ENCODE measurements around the gene FOXL2. TPM values are rescaled to one million over a fixed set of nuclear protein-coding genes. Genes with fewer than 3 reads are reported as not detected.
A peak's percentile ranks its signal among the peaks of the same experiment; 100 is the strongest.

Gene FOXL2
- total and polyA plus RNA-seq, 12 donors, result 0.40 to 11.2 (median 3.6) TPM; not detected in 1

DNA sequence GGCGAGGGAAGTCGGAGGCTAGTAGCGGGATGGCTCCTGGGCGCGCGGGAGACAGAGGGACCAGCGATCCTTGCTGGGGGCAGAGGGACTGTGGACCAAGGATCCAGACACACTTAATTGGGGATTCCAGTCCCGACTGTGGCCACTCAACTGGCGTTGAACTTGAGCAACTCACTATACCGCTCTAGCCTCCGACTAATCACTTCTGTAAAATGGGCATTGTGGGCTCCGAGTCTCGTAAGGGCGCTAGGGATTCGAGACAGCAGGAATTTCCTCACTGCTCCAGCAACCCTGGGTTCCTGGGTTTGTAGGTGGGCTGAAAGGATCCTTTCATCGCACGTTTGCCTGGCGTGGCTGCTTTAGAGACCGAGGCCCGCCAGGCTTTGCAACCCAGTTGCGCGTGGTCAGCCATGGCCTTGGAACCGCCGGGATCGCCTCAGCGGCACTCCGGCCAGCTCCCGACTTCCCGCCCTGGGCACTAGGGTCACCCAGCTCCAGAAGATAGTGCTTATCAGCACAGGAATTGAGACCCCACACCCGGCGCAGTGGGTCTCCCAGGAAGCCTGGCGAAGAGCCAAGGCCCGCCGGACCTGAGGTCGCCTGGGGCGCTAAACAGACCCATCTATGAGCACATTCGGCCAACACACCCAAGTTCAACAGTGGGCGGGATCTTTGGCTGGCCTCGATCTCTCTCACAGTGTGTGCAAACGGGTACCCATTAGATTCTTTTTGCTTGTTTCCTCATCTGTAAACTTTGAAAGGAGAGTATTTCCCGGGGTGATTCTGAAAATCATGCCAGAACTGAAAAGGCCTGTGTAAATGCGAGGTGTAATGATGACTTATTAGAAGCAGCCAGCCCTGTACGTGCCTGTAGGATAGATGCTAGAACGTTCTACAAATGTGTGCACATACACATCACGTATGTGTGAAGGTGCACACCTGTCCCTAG lies 9.9 kb downstream of the FOXL2 start:
- Histone ChIP-seq H3K9me3 (replicated peaks in 1 of 3) (no peaks in the 10 kb centered on the region), H3K27ac (peak overlapping the region in 1 of 5 donors; percentile 45), H3K4me1 (replicated peaks in 1 of 2) (peaks cover 0 to 32% of the 10 kb centered on the region in 2 donors), H3K27me3 (peaks cover 55% of the 10 kb centered on the region), H3K36me3 (replicated peaks in 1 of 2) (no peaks in the 10 kb centered on the region), H3K4me3 (peak overlapping the region in 1 of 4 donors; percentile 54)
- no peak for DNase-seq
- intact Hi-C loops (cut with DNase I), result loop anchor here (5.0 to 10.0 kb wide), 3 partner anchors 45 to 390 kb away; no protein-coding TSS in a partner anchor
- TF ChIP-seq, protein P1, sequence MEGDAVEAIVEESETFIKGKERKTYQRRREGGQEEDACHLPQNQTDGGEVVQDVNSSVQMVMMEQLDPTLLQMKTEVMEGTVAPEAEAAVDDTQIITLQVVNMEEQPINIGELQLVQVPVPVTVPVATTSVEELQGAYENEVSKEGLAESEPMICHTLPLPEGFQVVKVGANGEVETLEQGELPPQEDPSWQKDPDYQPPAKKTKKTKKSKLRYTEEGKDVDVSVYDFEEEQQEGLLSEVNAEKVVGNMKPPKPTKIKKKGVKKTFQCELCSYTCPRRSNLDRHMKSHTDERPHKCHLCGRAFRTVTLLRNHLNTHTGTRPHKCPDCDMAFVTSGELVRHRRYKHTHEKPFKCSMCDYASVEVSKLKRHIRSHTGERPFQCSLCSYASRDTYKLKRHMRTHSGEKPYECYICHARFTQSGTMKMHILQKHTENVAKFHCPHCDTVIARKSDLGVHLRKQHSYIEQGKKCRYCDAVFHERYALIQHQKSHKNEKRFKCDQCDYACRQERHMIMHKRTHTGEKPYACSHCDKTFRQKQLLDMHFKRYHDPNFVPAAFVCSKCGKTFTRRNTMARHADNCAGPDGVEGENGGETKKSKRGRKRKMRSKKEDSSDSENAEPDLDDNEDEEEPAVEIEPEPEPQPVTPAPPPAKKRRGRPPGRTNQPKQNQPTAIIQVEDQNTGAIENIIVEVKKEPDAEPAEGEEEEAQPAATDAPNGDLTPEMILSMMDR (IDR thresholded peaks at IDR 0.05), result no peak
- TF ChIP-seq POLR2A (IDR thresholded peaks at IDR 0.05), result no peak
- WGBS, 4 donors, result 23 to 44% (median 27%) methylated on average over 17 to 45 of the region's 45 CpGs

DNA sequence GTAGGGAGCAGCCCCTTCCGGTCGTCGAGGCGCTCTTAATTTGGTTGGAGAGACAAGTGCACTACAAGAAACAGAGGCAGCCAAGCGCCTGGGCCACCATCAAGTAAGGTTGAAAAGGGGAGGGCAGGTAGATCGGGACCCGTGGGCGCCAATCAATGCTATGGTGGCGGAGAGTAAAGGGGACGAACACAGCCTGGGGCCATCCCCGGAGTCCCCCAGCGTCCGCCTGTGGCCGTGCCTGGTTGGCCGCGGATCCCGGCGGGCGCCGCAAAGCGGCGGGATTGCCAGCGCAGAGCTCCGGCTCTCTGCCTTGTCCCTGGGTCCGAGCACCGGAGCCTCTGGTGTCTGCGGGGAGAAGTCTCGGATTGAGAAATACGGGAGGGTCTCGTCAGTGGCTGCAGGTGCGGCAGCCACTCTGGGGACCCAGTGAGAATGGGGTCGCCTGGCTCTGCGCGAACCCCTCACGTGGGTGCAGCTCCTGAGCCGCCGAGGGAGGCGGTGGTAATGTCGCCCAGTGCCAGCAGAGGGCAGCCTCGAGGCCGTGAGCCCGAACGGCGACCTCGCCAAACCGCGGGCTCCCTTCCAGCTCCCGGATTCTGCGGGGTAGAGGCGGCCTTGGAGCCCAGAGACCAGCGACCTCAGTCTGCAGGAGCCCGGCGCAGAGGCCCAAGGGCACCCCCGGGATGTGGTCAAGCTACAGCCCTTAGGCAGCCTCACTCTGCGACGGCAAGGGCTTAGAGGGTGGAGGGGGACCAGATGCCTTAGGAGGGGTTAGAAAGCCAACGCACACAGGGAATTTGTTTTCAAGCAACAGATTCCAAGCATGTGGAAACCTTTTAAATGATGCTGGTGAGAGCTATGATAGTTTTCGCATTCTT lies 10.8 kb downstream of the FOXL2 start:
- peak; percentile 84 to 91 (median 88) for DNase-seq
- no peaks in the 10 kb centered on the region for H3K36me3 ChIP-seq (replicated peaks in 1 of 2)
- H3K4me3 ChIP-seq, result peak overlapping the region in 1 of 4 donors; percentile 54
- no peaks in the 10 kb centered on the region for H3K9me3 ChIP-seq (replicated peaks in 1 of 3)
- no peak for TF ChIP-seq POLR2A (IDR thresholded peaks at IDR 0.05)
- TF ChIP-seq, protein P1 (IDR thresholded peaks at IDR 0.05), result peak; percentile 82 to 95 (median 90)
- H3K4me1 ChIP-seq (replicated peaks in 1 of 2), result peaks cover 0 to 32% of the 10 kb centered on the region in 2 donors
- peak overlapping the region in 1 of 5 donors; percentile 45 for H3K27ac ChIP-seq
- H3K27me3 ChIP-seq, result peaks cover 46% of the 10 kb centered on the region
- 2 to 6% (median 3%) methylated on average over 16 to 58 of the region's 58 CpGs for WGBS, 4 donors
- intact Hi-C loops (cut with DNase I), result loop anchor here (5.0 to 10.0 kb wide), 3 partner anchors 46 to 391 kb away; no protein-coding TSS in a partner anchor

DNA sequence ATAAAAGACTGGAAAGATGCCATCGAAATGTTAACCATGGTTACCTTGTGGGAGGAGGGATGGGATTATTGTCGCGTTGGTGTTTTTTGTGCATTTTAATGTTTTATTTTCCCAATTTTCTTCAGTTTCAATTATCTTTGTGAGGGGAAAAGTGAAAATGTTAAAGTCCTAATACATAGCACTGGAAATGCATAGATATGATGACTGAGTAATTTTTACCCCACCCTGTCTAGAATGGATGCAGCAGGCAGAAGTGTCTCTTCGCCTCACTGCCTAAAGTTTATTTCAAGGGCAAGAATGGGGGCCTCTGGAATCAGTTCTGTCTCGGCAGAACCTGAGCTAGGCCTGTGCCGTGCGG lies 11.5 kb downstream of the FOXL2 start:
- H3K27me3 ChIP-seq, result peaks cover 40% of the 10 kb centered on the region
- no peak overlapping the region for H3K27ac ChIP-seq
- intact Hi-C loops (cut with DNase I), result loop anchor here (5.0 to 10.0 kb wide), 3 partner anchors 47 to 392 kb away; no protein-coding TSS in a partner anchor
- no peak for DNase-seq
- H3K36me3 ChIP-seq (replicated peaks in 1 of 2), result no peaks in the 10 kb centered on the region
- H3K9me3 ChIP-seq (replicated peaks in 1 of 3), result no peaks in the 10 kb centered on the region
- TF ChIP-seq, protein P1 (IDR thresholded peaks at IDR 0.05), result no peak
- no peak for TF ChIP-seq POLR2A (IDR thresholded peaks at IDR 0.05)
- WGBS, 4 donors, result 61 to 68% (median 65%) methylated on average over 7 of the region's 7 CpGs
- H3K4me3 ChIP-seq, result peak overlapping the region in 1 of 4 donors; percentile 54
- H3K4me1 ChIP-seq (replicated peaks in 1 of 2), result peaks cover 0 to 32% of the 10 kb centered on the region in 2 donors

Data from adrenal gland (tissue), 12 donors.